ENCODE measurements around the gene MIEF1.

GRCh38 chr22:39503630-39504029 is 1.5 kb downstream of the MIEF1 start:
- TF ChIP-seq POLR2AphosphoS5 (IDR thresholded peaks at IDR 0.05) (no peak), CTCF (IDR thresholded peaks at IDR 0.05) (no peak), EP300 (IDR thresholded peaks at IDR 0.05) (no peak), POLR2A (IDR thresholded peaks at IDR 0.05; ENCODE audit: low read depth) (no peak)

Measured in esophagus muscularis mucosa (tissue), 4 donors.